IPS DF 6.9 (cell line): ENCODE measurements around the gene ARSI.

Source experiments
- DNase-seq: peaks from one replicate; pipeline ENCODE4 v3.0.0-alpha.2; 2013; ENCODE audit warnings: low read depth, low spot score
- H3K27ac ChIP-seq: one replicate; pipeline ENCODE4 v1.5.1; 2013; ENCODE audit warnings: low read length, control low read depth
- H3K27me3 ChIP-seq: 2 replicates; pipeline ENCODE4 v1.6.1; 2013; ENCODE audit warnings: mild to moderate bottlenecking, low read length; ENCODE audit not compliant: control insufficient read depth, insufficient read depth
- H3K36me3 ChIP-seq: 2 replicates; pipeline ENCODE4 v1.6.1; 2013; ENCODE audit warnings: low read length; ENCODE audit not compliant: control insufficient read depth, insufficient read depth
- H3K4me1 ChIP-seq: 2 replicates; pipeline ENCODE4 v1.6.1; 2013; ENCODE audit warnings: low read length; ENCODE audit not compliant: control insufficient read depth, insufficient read depth
- H3K4me3 ChIP-seq: 2 replicates; pipeline ENCODE4 v1.5.1; 2013; ENCODE audit warnings: mild to moderate bottlenecking, low read length
- H3K9me3 ChIP-seq: 2 replicates; pipeline ENCODE4 v1.6.1; 2013; ENCODE audit warnings: low read length, inconsistent platforms; ENCODE audit not compliant: control insufficient read depth, insufficient read depth
- WGBS: extraction: QIAGEN DNeasy Blood & Tissue Kit; methylation state at CpG from one replicate; pipeline ENCODE4 v1.1.7; 2013; ENCODE audit warnings: mixed read lengths, missing lambda C conversion rate; ENCODE audit not compliant: insufficient read length, insufficient coverage; 5-methylcytosine and 5-hydroxymethylcytosine counted together

The ARSI gene

GRCh38 chr5:150317048-150318003 is 14.6 kb upstream of the ARSI start:
- Histone ChIP-seq H3K27me3 (no peaks in the 10 kb centered on the region), H3K4me1 (peaks cover 3% of the 10 kb centered on the region), H3K36me3 (no peaks in the 10 kb centered on the region), H3K27ac (no peak overlapping the region), H3K9me3 (no peaks in the 10 kb centered on the region), H3K4me3 (no peak overlapping the region)
- no peak for DNase-seq
- no CpG with 5 or more reads among the region's 11 CpGs for WGBS

- no peaks in the 10 kb centered on the region for H3K27me3 ChIP-seq
- no peaks in the 10 kb centered on the region for H3K36me3 ChIP-seq
- no peaks in the 10 kb centered on the region for H3K9me3 ChIP-seq
- H3K27ac ChIP-seq: no peak overlapping the region
- H3K4me1 ChIP-seq: peaks cover 3% of the 10 kb centered on the region
- WGBS: no CpG with 5 or more reads among the region's 3 CpGs
- no peak overlapping the region for H3K4me3 ChIP-seq
- no peak for DNase-seq
Measured at GRCh38 chr5:150316320-150316719, 13.6 kb upstream of the ARSI start.

- Histone ChIP-seq H3K27me3 (no peaks in the 10 kb centered on the region), H3K27ac (no peak overlapping the region), H3K4me1 (peaks cover 3% of the 10 kb centered on the region), H3K4me3 (no peak overlapping the region), H3K9me3 (no peaks in the 10 kb centered on the region), H3K36me3 (no peaks in the 10 kb centered on the region)
- no peak for DNase-seq
- WGBS: no CpG with 5 or more reads among the region's 4 CpGs
Measured at GRCh38 chr5:150315245-150315644, 12.5 kb upstream of the ARSI start.

- WGBS: no CpG with 5 or more reads among the region's 6 CpGs
- Histone ChIP-seq H3K27ac (no peak overlapping the region), H3K27me3 (no peaks in the 10 kb centered on the region), H3K4me1 (peaks cover 3% of the 10 kb centered on the region), H3K9me3 (no peaks in the 10 kb centered on the region), H3K36me3 (no peaks in the 10 kb centered on the region), H3K4me3 (no peak overlapping the region)
- DNase-seq: no peak
Measured at GRCh38 chr5:150313921-150314716, 11.4 kb upstream of the ARSI start.

GRCh38 chr5:150313501-150313900 is 10.8 kb upstream of the ARSI start:
- WGBS: no CpG with 5 or more reads among the region's 6 CpGs
- no peaks in the 10 kb centered on the region for H3K36me3 ChIP-seq
- no peaks in the 10 kb centered on the region for H3K9me3 ChIP-seq
- no peaks in the 10 kb centered on the region for H3K4me1 ChIP-seq
- no peaks in the 10 kb centered on the region for H3K27me3 ChIP-seq
- no peak overlapping the region for H3K27ac ChIP-seq
- no peak for DNase-seq
- no peak overlapping the region for H3K4me3 ChIP-seq

GRCh38 chr5:150312518-150312917 is 9.8 kb upstream of the ARSI start:
- no peaks in the 10 kb centered on the region for H3K9me3 ChIP-seq
- H3K4me1 ChIP-seq: no peaks in the 10 kb centered on the region
- H3K4me3 ChIP-seq: no peak overlapping the region
- no peak for DNase-seq
- no CpG with 5 or more reads among the region's 6 CpGs for WGBS
- H3K27me3 ChIP-seq: no peaks in the 10 kb centered on the region
- H3K27ac ChIP-seq: no peak overlapping the region
- no peaks in the 10 kb centered on the region for H3K36me3 ChIP-seq

- no peaks in the 10 kb centered on the region for H3K27me3 ChIP-seq
- H3K9me3 ChIP-seq: no peaks in the 10 kb centered on the region
- no peak overlapping the region for H3K27ac ChIP-seq
- WGBS: no CpG with 5 or more reads among the region's 7 CpGs
- no peaks in the 10 kb centered on the region for H3K36me3 ChIP-seq
- H3K4me3 ChIP-seq: no peak overlapping the region
- DNase-seq: no peak
- H3K4me1 ChIP-seq: no peaks in the 10 kb centered on the region
Measured at GRCh38 chr5:150311015-150311692, 8.4 kb upstream of the ARSI start.

- Histone ChIP-seq H3K4me3 (no peak overlapping the region), H3K27me3 (no peaks in the 10 kb centered on the region), H3K27ac (no peak overlapping the region), H3K4me1 (no peaks in the 10 kb centered on the region), H3K36me3 (no peaks in the 10 kb centered on the region), H3K9me3 (no peaks in the 10 kb centered on the region)
- no peak for DNase-seq
- WGBS: no CpG with 5 or more reads among the region's 5 CpGs
Measured at GRCh38 chr5:150310246-150310645, 7.5 kb upstream of the ARSI start.

GRCh38 chr5:150309886-150310239 is 7.2 kb upstream of the ARSI start:
- no CpG with 5 or more reads among the region's 1 CpG for WGBS
- Histone ChIP-seq H3K9me3 (no peaks in the 10 kb centered on the region), H3K36me3 (no peaks in the 10 kb centered on the region), H3K27ac (no peak overlapping the region), H3K4me1 (no peaks in the 10 kb centered on the region), H3K27me3 (no peaks in the 10 kb centered on the region), H3K4me3 (no peak overlapping the region)
- DNase-seq: no peak

GRCh38 chr5:150309101-150309885 is 6.6 kb upstream of the ARSI start:
- Histone ChIP-seq H3K4me1 (peaks cover 2% of the 10 kb centered on the region; the same call in 1 of the 2 replicates), H3K27ac (no peak overlapping the region), H3K9me3 (no peaks in the 10 kb centered on the region), H3K36me3 (no peaks in the 10 kb centered on the region), H3K4me3 (no peak overlapping the region), H3K27me3 (no peaks in the 10 kb centered on the region)
- no peak for DNase-seq
- WGBS: no CpG with 5 or more reads among the region's 7 CpGs
